HG02798 (cell line): Measurements from ENCODE around the gene C6orf163.
"Not testable (repeated sequence)": the region's sequence is repeated elsewhere in the genome, so short reads cannot be mapped to it uniquely, and the experiment has no call there.

ENCODE experiments used
- ATAC-seq: cut with Tn5 transposase; IDR thresholded peaks from one replicate; pipeline ENCODE4 v1.9.1; 2021; ENCODE audit warnings: mild to moderate bottlenecking; ENCODE audit not compliant: unreplicated experiment, poor library complexity

C6orf163 gene

GRCh38 chr6:87344731-87345130 lies at the start of gene C6orf163:
TSS of gene C6orf163 (plus strand) at chr6:87344813. CDS start at chr6:87345100, 287 bp downstream.
- ATAC-seq: no peak

GRCh38 chr6:87297119-87297518 lies 47.5 kb upstream of the C6orf163 start:
- ATAC-seq: no peak

- not testable (repeated sequence) for ATAC-seq
These were observed 43.3 kb upstream of the C6orf163 start for GRCh38 chr6:87301277-87301676.

- ATAC-seq: no peak
These were observed 35.6 kb upstream of the C6orf163 start for GRCh38 chr6:87308970-87309369.

- no peak for ATAC-seq
These were observed 31.8 kb upstream of the C6orf163 start for GRCh38 chr6:87312860-87313259.

- no peak for ATAC-seq
These were observed 29.5 kb upstream of the C6orf163 start for GRCh38 chr6:87315071-87315470.

GRCh38 chr6:87319271-87319987 lies 25.2 kb upstream of the C6orf163 start:
- ATAC-seq: no peak

GRCh38 chr6:87322304-87323212 lies 22.1 kb upstream of the C6orf163 start, which contains the start of gene SMIM8:
TSS of gene SMIM8 (plus strand) at chr6:87322588. CDS start at chr6:87337032, 14,444 bp downstream.
- peak; percentile 100 for ATAC-seq

- not testable (repeated sequence) for ATAC-seq
These were observed 20.7 kb upstream of the C6orf163 start for GRCh38 chr6:87323880-87324279.

- ATAC-seq: no peak
These were observed 13.7 kb upstream of the C6orf163 start for GRCh38 chr6:87330961-87331360.

GRCh38 chr6:87333033-87333432 lies 11.6 kb upstream of the C6orf163 start:
- no peak for ATAC-seq

- no peak for ATAC-seq
These were observed 10.9 kb upstream of the C6orf163 start for GRCh38 chr6:87333591-87334181.

GRCh38 chr6:87334683-87335082 lies 9.9 kb upstream of the C6orf163 start:
- ATAC-seq: no peak

- no peak for ATAC-seq
These were observed 8.2 kb upstream of the C6orf163 start for GRCh38 chr6:87336367-87336766.

GRCh38 chr6:87340230-87340629 lies 4.4 kb upstream of the C6orf163 start:
- no peak for ATAC-seq

- ATAC-seq: no peak
These were observed 3.5 kb upstream of the C6orf163 start for GRCh38 chr6:87341158-87341557.

GRCh38 chr6:87341899-87342298 lies 2.7 kb upstream of the C6orf163 start:
- peak; percentile 94 for ATAC-seq

- no peak for ATAC-seq
These were observed 1.8 kb upstream of the C6orf163 start for GRCh38 chr6:87342829-87343228.

GRCh38 chr6:87346700-87347099 lies 2.1 kb downstream of the C6orf163 start:
- ATAC-seq: no peak

- no peak for ATAC-seq
These were observed 5.3 kb downstream of the C6orf163 start for GRCh38 chr6:87349896-87350295.

- no peak for ATAC-seq
These were observed 5.9 kb downstream of the C6orf163 start for GRCh38 chr6:87350516-87350915.
